ENCODE data around the gene B4GAT1.

B4GAT1 gene

GRCh38 chr11:66371627-66372415 lies 24.4 kb upstream of the B4GAT1 start, which contains the start of gene SLC29A2:
SLC29A2 (minus strand) TSS chr11:66371760; CDS start chr11:66371591, 169 bp downstream.
- peaks cover 9% of the 10 kb centered on the region for H3K4me1 ChIP-seq (ENCODE audit: control insufficient read depth, insufficient read depth, low read length)
- no peaks in the 10 kb centered on the region for H3K27me3 ChIP-seq (ENCODE audit: control insufficient read depth, insufficient read depth, low read length)
- peak; percentile 97 for DNase-seq (ENCODE audit: low read depth, low spot score)
- no peak within 1 kb of the TSS for H3K27ac ChIP-seq (ENCODE audit: low read length)
- H3K36me3 ChIP-seq (ENCODE audit: control insufficient read depth, insufficient read depth, low read length), result peaks cover 25% of the 10 kb centered on the region
- no peaks in the 10 kb centered on the region for H3K9me3 ChIP-seq (ENCODE audit: control insufficient read depth, insufficient read depth, low read length)
- H3K4me3 ChIP-seq (ENCODE audit: low read length), result peak within 1 kb of the TSS; percentile 72
- no CpG with 5 or more reads among the region's 72 CpGs for WGBS (ENCODE audit: insufficient coverage, insufficient read length)

DNA sequence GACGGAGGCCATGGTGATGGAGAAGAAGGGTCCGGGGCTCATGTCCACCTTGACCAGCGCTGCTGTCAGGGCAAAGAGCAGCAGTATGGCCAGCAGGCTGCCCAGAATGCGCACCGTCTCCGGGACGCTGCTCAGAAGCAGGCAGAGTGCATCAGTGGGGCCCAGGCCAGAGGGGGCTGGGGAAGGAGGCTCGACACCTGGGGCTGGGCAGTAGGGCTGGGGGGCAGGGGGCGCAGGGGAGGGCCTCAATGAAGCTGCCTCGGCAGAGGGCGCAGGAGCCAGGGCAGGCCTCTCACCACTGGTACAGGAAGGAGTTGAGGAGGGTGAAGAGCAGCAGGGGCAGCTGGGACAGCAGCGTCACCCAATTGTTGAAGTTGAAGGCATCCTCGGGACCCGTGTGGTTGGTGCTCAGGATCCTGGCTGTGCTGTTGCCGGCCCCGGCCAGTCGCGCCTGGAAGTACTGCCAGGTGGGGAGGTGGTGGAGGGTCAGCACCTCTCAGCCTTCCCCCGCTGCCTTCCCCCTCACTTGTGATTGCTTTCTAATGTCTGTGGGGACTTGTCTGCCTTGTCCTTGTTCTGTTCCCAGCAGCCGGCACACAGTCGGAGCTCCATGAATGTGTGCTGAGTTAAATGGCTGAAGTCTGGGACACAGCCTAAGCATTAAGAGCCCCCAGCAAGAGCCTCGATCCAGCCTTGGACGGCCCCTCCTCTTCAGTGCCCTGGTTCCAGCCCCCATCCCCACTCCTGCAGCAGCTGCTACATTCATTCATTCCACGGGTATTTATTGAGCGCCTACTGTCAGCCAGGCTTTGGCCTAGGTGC lies 21.9 kb upstream of the B4GAT1 start:
- H3K36me3 ChIP-seq (ENCODE audit: control insufficient read depth, insufficient read depth, low read length), result peaks cover 40% of the 10 kb centered on the region
- H3K27ac ChIP-seq (ENCODE audit: low read length), result no peak overlapping the region
- H3K4me3 ChIP-seq (ENCODE audit: low read length), result no peak overlapping the region

GRCh38 chr11:66368484-66368883 lies 21.1 kb upstream of the B4GAT1 start:
- Histone ChIP-seq H3K4me1 (ENCODE audit: control insufficient read depth, insufficient read depth, low read length) (peaks cover 9% of the 10 kb centered on the region), H3K36me3 (ENCODE audit: control insufficient read depth, insufficient read depth, low read length) (peaks cover 43% of the 10 kb centered on the region), H3K4me3 (ENCODE audit: low read length) (no peak overlapping the region), H3K9me3 (ENCODE audit: control insufficient read depth, insufficient read depth, low read length) (no peaks in the 10 kb centered on the region), H3K27me3 (ENCODE audit: control insufficient read depth, insufficient read depth, low read length) (no peaks in the 10 kb centered on the region), H3K27ac (ENCODE audit: low read length) (no peak overlapping the region)
- WGBS (ENCODE audit: insufficient coverage, insufficient read length), result no CpG with 5 or more reads among the region's 6 CpGs
- DNase-seq (ENCODE audit: low read depth, low spot score), result no peak

More for the DNA sequence above, 21.9 kb upstream of the B4GAT1 start:
- DNase-seq (ENCODE audit: low read depth, low spot score), result no peak
- Histone ChIP-seq H3K9me3 (ENCODE audit: control insufficient read depth, insufficient read depth, low read length) (no peaks in the 10 kb centered on the region), H3K27me3 (ENCODE audit: control insufficient read depth, insufficient read depth, low read length) (no peaks in the 10 kb centered on the region), H3K4me1 (ENCODE audit: control insufficient read depth, insufficient read depth, low read length) (peaks cover 9% of the 10 kb centered on the region)
- no CpG with 5 or more reads among the region's 25 CpGs for WGBS (ENCODE audit: insufficient coverage, insufficient read length)

DNA sequence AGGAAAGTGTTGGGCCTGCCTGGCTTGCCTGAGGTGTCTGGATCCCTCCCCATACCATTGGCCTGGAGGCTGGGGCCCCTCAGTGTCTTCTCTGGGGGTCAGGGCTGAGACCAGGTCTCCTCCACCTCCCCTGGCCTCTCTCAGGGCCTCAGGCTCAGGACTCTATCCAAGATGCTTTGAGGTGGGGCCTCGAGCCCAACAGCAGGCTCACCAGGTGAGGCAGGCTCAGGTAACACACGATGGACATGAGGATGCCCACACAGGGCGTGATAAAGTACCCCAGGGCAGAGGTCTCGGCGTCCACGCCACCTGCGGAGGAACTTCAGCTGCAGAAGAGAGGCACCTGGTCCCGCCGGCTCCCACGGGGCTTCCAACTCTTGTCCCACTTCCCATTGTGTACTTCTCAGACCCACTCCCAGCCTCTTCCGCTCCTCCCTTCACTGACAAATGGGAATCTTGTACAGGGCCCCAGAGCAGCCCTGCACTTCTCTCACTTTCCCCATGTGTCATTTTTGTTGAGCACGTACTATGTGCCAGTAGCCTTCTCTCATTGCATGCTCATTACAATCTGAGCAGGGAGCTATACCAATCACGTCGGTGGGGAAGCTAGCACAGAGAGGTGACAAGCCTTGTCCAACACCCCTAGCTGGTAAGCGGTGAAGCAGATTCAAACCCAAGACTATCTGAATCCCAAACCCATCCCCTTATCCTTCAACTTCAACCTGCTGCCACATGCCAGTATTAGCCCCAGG lies 20.3 kb upstream of the B4GAT1 start:
- no peaks in the 10 kb centered on the region for H3K27me3 ChIP-seq (ENCODE audit: control insufficient read depth, insufficient read depth, low read length)
- no peak overlapping the region for H3K4me3 ChIP-seq (ENCODE audit: low read length)
- WGBS (ENCODE audit: insufficient coverage, insufficient read length), result no CpG with 5 or more reads among the region's 15 CpGs
- H3K27ac ChIP-seq (ENCODE audit: low read length), result no peak overlapping the region
- DNase-seq (ENCODE audit: low read depth, low spot score), result no peak
- H3K4me1 ChIP-seq (ENCODE audit: control insufficient read depth, insufficient read depth, low read length), result peaks cover 7% of the 10 kb centered on the region
- H3K9me3 ChIP-seq (ENCODE audit: control insufficient read depth, insufficient read depth, low read length), result no peaks in the 10 kb centered on the region
- peaks cover 49% of the 10 kb centered on the region for H3K36me3 ChIP-seq (ENCODE audit: control insufficient read depth, insufficient read depth, low read length)

- H3K4me3 ChIP-seq (ENCODE audit: low read length), result no peak overlapping the region
- DNase-seq (ENCODE audit: low read depth, low spot score), result no peak
- no peaks in the 10 kb centered on the region for H3K9me3 ChIP-seq (ENCODE audit: control insufficient read depth, insufficient read depth, low read length)
- no peaks in the 10 kb centered on the region for H3K27me3 ChIP-seq (ENCODE audit: control insufficient read depth, insufficient read depth, low read length)
- H3K27ac ChIP-seq (ENCODE audit: low read length), result no peak overlapping the region
- no CpG with 5 or more reads among the region's 8 CpGs for WGBS (ENCODE audit: insufficient coverage, insufficient read length)
- peaks cover 7% of the 10 kb centered on the region for H3K4me1 ChIP-seq (ENCODE audit: control insufficient read depth, insufficient read depth, low read length)
- peaks cover 51% of the 10 kb centered on the region for H3K36me3 ChIP-seq (ENCODE audit: control insufficient read depth, insufficient read depth, low read length)
These were observed 19.5 kb upstream of the B4GAT1 start for GRCh38 chr11:66366844-66367477.

DNA sequence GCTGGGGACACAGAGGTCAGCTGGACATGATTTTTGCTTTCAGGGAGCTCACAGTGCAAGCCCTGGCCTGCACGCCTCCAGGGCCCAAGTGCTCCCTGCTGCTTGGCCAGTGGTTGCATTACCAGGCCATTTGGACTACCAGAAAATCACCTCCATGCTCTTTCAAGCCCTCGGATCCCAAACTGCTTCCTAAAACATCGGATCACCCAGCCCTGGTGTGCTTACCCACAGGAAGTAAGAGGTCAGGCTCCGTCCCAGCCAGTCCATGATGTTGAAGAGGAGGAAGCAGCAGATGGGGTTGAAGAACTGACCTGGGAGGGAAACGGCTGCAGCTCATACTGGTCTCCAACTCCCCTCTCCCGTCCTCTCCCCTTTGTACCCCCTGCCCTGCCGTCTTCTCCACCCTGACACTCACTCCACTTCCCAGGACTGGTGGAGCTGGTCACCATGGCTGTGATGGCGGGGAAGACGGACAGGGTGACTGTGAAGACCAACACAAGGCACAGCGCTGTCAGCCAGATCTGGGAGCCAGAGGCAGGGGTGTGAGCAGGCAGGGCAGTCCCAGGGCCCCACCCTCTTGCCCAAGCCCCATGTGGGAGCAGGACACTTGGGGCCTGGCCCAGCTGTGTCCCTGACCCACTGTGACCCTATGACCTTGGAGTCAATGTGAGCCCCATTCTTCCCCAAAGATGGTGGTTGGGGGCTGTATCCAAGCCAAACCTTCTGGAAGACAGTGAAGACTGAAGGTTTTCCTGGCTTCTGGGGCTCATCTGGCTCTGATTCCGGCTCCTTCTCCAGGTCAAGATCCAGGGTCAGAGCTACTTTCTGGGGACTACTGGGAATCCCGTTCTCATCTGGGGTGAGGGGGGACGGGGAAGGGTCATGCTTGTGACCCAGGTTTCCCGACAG lies 18.5 kb upstream of the B4GAT1 start:
- Histone ChIP-seq H3K27ac (ENCODE audit: low read length) (no peak overlapping the region), H3K9me3 (ENCODE audit: control insufficient read depth, insufficient read depth, low read length) (no peaks in the 10 kb centered on the region), H3K4me3 (ENCODE audit: low read length) (no peak overlapping the region), H3K4me1 (ENCODE audit: control insufficient read depth, insufficient read depth, low read length) (peaks cover 7% of the 10 kb centered on the region), H3K27me3 (ENCODE audit: control insufficient read depth, insufficient read depth, low read length) (no peaks in the 10 kb centered on the region), H3K36me3 (ENCODE audit: control insufficient read depth, insufficient read depth, low read length) (peaks cover 51% of the 10 kb centered on the region)
- DNase-seq (ENCODE audit: low read depth, low spot score), result no peak
- WGBS (ENCODE audit: insufficient coverage, insufficient read length), result no CpG with 5 or more reads among the region's 14 CpGs

DNA sequence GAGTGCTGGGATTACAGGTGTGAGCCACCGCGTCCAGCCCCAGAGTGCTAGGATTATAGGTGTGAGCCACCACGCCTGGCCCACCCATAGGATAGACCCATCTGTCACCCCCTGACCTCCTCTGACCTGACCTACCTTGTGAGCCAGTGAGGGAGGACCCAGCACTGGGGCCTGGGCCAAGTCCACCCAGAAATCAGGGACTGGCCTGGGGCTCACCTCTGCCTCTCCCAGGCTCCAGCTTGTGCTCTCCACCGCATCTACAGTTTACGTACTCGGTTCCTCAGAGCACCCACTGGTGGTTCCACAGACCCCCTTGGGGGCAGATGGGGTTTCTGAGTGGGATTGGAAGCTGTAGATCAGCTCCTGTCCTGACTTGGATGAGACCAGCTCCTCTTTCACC lies 17.7 kb upstream of the B4GAT1 start:
- Histone ChIP-seq H3K27ac (ENCODE audit: low read length) (no peak overlapping the region), H3K9me3 (ENCODE audit: control insufficient read depth, insufficient read depth, low read length) (no peaks in the 10 kb centered on the region), H3K27me3 (ENCODE audit: control insufficient read depth, insufficient read depth, low read length) (no peaks in the 10 kb centered on the region), H3K4me3 (ENCODE audit: low read length) (no peak overlapping the region), H3K36me3 (ENCODE audit: control insufficient read depth, insufficient read depth, low read length) (peaks cover 51% of the 10 kb centered on the region), H3K4me1 (ENCODE audit: control insufficient read depth, insufficient read depth, low read length) (peaks cover 7% of the 10 kb centered on the region)
- DNase-seq (ENCODE audit: low read depth, low spot score), result no peak
- WGBS (ENCODE audit: insufficient coverage, insufficient read length), result no CpG with 5 or more reads among the region's 6 CpGs

DNA sequence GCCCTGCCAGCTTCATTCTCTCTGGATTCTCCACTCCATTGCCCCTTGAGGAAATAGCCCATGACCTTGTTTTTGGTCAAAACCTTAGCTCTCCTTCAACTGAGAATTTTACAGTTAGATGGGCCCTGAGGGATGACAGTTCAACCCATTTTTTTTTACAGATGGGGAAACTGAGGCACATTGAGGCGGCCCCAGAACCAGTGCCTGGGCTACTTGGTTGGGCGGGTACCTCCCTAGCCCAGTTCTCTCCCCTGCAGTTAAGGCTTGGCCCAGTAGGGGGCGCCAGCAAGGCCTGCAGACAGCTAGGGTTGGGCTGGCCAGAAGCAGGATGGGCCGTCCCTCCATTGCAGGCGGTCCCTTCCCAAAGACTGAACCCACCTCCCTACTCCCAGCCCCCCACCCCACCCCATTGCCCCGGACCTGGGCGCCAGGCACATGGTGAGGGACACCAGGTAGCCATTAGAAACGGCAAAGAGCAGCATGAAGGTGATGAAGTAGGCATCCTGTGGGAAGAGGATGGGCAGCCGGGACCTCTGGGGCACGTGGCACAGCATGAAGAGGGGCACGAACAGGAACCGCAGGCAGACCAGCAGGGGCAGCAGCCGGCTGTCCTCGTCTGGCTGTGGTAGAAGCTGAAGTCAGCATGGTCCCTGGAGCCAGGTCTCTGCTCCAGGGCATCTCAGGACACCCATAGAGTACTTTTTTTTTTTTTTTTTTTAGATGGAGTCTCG lies 16.5 kb upstream of the B4GAT1 start:
- no peaks in the 10 kb centered on the region for H3K27me3 ChIP-seq (ENCODE audit: control insufficient read depth, insufficient read depth, low read length)
- DNase-seq (ENCODE audit: low read depth, low spot score), result no peak
- peaks cover 47% of the 10 kb centered on the region for H3K36me3 ChIP-seq (ENCODE audit: control insufficient read depth, insufficient read depth, low read length)
- no peak overlapping the region for H3K4me3 ChIP-seq (ENCODE audit: low read length)
- no peak overlapping the region for H3K27ac ChIP-seq (ENCODE audit: low read length)
- no peaks in the 10 kb centered on the region for H3K4me1 ChIP-seq (ENCODE audit: control insufficient read depth, insufficient read depth, low read length)
- WGBS (ENCODE audit: insufficient coverage, insufficient read length), result no CpG with 5 or more reads among the region's 15 CpGs
- H3K9me3 ChIP-seq (ENCODE audit: control insufficient read depth, insufficient read depth, low read length), result no peaks in the 10 kb centered on the region

GRCh38 chr11:66363187-66363601 lies 15.8 kb upstream of the B4GAT1 start:
- H3K36me3 ChIP-seq (ENCODE audit: control insufficient read depth, insufficient read depth, low read length), result peaks cover 39% of the 10 kb centered on the region
- no peak for DNase-seq (ENCODE audit: low read depth, low spot score)
- no peak overlapping the region for H3K27ac ChIP-seq (ENCODE audit: low read length)
- no CpG with 5 or more reads among the region's 14 CpGs for WGBS (ENCODE audit: insufficient coverage, insufficient read length)
- H3K9me3 ChIP-seq (ENCODE audit: control insufficient read depth, insufficient read depth, low read length), result no peaks in the 10 kb centered on the region
- no peaks in the 10 kb centered on the region for H3K27me3 ChIP-seq (ENCODE audit: control insufficient read depth, insufficient read depth, low read length)
- H3K4me3 ChIP-seq (ENCODE audit: low read length), result no peak overlapping the region
- H3K4me1 ChIP-seq (ENCODE audit: control insufficient read depth, insufficient read depth, low read length), result no peaks in the 10 kb centered on the region

Data from iPS DF 6.9 (cell line).